IMR-90 (cell line): Measurements from ENCODE around the gene B4GALNT1.

Experiments
- CHD1 ChIP-seq: IDR thresholded peaks from 2 replicates; pipeline ENCODE4 v1.6.1; 2012; ENCODE audit warnings: low read depth, low read length, improper control_type of control experiment
- ELK1 ChIP-seq: fragments of 150-350 bp; IDR thresholded peaks from 2 replicates; pipeline ENCODE4 v1.6.1; 2016; ENCODE audit warnings: low read depth, mild to moderate bottlenecking, low read length, moderate library complexity, borderline replicate concordance
- POLR2A ChIP-seq: IDR thresholded peaks from 2 replicates; pipeline ENCODE4 v1.6.1; 2012; ENCODE audit warnings: mild to moderate bottlenecking, low read depth, low read length
- RFX5 ChIP-seq: IDR thresholded peaks from 2 replicates; pipeline ENCODE4 v1.8.0; 2012; ENCODE audit warnings: low read depth, mild to moderate bottlenecking, low read length, moderate library complexity
- SMC3 ChIP-seq: fragments of 150-350 bp; IDR thresholded peaks from 2 replicates; pipeline ENCODE4 v1.6.1; 2016; ENCODE audit warnings: low read depth, mild to moderate bottlenecking, antibody characterized with exemption, low read length, moderate library complexity
- TF ChIP-seq, protein P1 (sequence below): conservative IDR thresholded peaks from 2 replicates; pipeline ENCODE4 v1.5.1; 2012; ENCODE audit warnings: mild to moderate bottlenecking, low read depth, low read length, improper control_type of control experiment

DNA sequence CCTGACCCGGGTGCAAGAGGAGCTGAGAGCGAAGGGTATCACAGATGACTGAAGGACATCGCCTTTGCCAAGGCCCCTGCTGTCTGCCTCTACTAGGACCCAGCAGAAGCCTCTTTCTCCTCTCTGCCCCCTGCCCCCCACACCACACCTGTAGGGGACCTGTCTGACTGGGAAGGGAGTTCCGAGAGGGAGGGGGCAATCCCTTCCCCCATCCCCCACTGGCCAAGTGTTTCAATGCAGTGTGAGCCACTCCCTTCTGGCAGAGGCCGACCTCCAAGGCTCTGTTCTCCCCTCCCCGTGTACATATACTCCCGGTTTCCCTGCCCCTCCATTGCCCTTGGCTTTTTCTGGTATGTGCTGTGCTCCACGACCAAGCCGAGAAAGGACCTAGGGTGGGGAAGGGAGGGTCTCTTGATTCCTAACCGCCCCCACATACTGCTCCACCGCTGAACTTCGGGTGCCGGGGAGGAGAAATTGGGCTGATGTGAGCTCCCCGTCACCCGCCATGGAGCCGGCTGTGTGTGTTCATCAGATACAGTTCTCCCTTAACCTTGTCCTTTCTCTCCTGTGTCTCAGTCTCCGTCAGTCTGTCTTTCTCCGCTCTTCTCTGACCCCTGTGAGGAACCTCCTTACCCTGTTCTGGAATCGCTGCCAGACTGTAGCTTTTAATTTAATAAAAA, 23.8 kb downstream of the B4GALNT1 start:
- TF ChIP-seq CHD1 (no peak), RFX5 (no peak), POLR2A (no peak), SMC3 (no peak), ELK1 (no peak)
- TF ChIP-seq, protein P1, sequence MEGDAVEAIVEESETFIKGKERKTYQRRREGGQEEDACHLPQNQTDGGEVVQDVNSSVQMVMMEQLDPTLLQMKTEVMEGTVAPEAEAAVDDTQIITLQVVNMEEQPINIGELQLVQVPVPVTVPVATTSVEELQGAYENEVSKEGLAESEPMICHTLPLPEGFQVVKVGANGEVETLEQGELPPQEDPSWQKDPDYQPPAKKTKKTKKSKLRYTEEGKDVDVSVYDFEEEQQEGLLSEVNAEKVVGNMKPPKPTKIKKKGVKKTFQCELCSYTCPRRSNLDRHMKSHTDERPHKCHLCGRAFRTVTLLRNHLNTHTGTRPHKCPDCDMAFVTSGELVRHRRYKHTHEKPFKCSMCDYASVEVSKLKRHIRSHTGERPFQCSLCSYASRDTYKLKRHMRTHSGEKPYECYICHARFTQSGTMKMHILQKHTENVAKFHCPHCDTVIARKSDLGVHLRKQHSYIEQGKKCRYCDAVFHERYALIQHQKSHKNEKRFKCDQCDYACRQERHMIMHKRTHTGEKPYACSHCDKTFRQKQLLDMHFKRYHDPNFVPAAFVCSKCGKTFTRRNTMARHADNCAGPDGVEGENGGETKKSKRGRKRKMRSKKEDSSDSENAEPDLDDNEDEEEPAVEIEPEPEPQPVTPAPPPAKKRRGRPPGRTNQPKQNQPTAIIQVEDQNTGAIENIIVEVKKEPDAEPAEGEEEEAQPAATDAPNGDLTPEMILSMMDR, result no peak
